Breast epithelium (tissue), 4 donors: ENCODE results near the gene FABP7. TPM values are rescaled to one million over a fixed set of nuclear protein-coding genes. Genes with fewer than 3 reads are reported as not detected.
A peak's percentile ranks its signal among the peaks of the same experiment; 100 is the strongest.
"Not testable (repeated sequence)": the region's sequence is repeated elsewhere in the genome, so short reads cannot be mapped to it uniquely, and the experiment has no call there.

Experiments used
- DNase-seq, 2 donors: peaks; one replicate each; pipeline ENCODE4 v3.0.0-alpha.2; 2019; ENCODE audit warnings: low spot score in 2 of 2
- H3K27ac ChIP-seq, 2 donors: fragments of 200-600 bp; sonication (generic) in 1 of 2; one replicate each; pipeline ENCODE4 v1.5.1; 2016 to 2019; ENCODE audit warnings: mild to moderate bottlenecking in 1 of 2
- H3K27me3 ChIP-seq, 2 donors: fragments of 200-600 bp; sonication (generic) in 1 of 2; one replicate each; pipeline versions ENCODE4 v1.5.1 to v1.6.0; 2017 to 2019; ENCODE audit warnings: control low read depth in 1 of 2, mild to moderate bottlenecking in 1 of 2
- H3K36me3 ChIP-seq: fragments of 200-600 bp; one replicate; pipeline ENCODE4 v1.5.1; 2019
- H3K4me1 ChIP-seq, 2 donors: fragments of 200-600 bp; sonication (generic); one replicate each; pipeline ENCODE4 v1.5.1; 2016 to 2019; ENCODE audit warnings: control low read depth in 1 of 2
- H3K4me3 ChIP-seq, 3 donors: fragments of 200-600 bp; sonication (generic); 1 replicate in 2 of 3; 2 replicates in 1 of 3; pipeline ENCODE4 v1.5.1; 2016 to 2019; ENCODE audit warnings: mild to moderate bottlenecking in 3 of 3, moderate library complexity in 2 of 3
- H3K9me3 ChIP-seq, 2 donors: fragments of 200-600 bp; sonication (generic) in 1 of 2; one replicate each; pipeline ENCODE4 v1.5.1; 2016 to 2019; ENCODE audit warnings: control low read depth in 1 of 2
- POLR2A ChIP-seq: fragments of 450-650 bp; IDR thresholded peaks from one replicate; pipeline ENCODE4 v1.6.1; 2016; ENCODE audit warnings: antibody characterized with exemption, mild to moderate bottlenecking, moderate library complexity
- POLR2AphosphoS5 ChIP-seq, 3 donors: sonication (generic); formaldehyde crosslinking; IDR thresholded peaks; one replicate each; pipeline ENCODE4 v1.6.1; 2017; ENCODE audit warnings: antibody characterized with exemption in 3 of 3
- intact Hi-C: fragments of 100-400 bp; cut with DNase I; formaldehyde crosslinking; loops from one replicate; pipeline ENCODE4 v1.15.1; 2023; ENCODE audit warnings: low total_unique reads
- total RNA-seq, 3 donors: library from RNA; depleted of rRNA; stranded (reverse); fragments of >200 nt; gene quantifications; one replicate each; pipeline ENCODE4 v1.1.0, GENCODE V29; 2016
- TF ChIP-seq, protein P1 (sequence below), 3 donors: fragments of 450-650 bp; IDR thresholded peaks; one replicate each; pipeline ENCODE4 v1.5.1; 2016 to 2017; ENCODE audit warnings: antibody characterized with exemption in 3 of 3, mild to moderate bottlenecking in 3 of 3, moderate library complexity in 3 of 3

Gene FABP7
- total RNA-seq, 3 donors from 2014 or later = 2.6 to 3.6 TPM; not detected in 1

DNA sequence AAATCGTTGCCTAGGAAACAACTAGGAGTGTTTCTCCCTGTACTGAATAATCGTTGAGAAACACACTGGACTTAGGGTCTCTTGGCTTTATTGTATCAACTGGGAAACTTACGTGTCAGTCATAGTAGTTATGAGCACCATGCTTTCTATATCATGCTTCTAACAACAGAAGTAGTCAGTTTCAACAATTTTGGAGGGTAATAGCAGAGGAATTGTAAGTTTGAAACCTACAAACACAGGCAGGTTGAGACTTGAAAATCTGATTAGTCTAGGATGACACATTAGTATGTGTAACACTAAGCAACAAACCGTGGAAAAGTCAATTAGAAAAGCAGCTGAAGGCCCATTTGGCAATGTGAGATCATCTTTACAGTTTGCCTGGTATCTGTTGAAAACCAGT lies 43.9 kb upstream of the FABP7 start:
- intact Hi-C loops = no loop called here
- no peak for DNase-seq
- no peaks in the 10 kb centered on the region for H3K36me3 ChIP-seq
- H3K27ac ChIP-seq = peak overlapping the region in 1 of 2 donors; percentile 54
- no peaks in the 10 kb centered on the region for H3K4me1 ChIP-seq
- no peaks in the 10 kb centered on the region for H3K27me3 ChIP-seq
- TF ChIP-seq POLR2A (no peak), POLR2AphosphoS5 (IDR thresholded peaks at IDR 0.05) (no peak)
- TF ChIP-seq, protein P1, sequence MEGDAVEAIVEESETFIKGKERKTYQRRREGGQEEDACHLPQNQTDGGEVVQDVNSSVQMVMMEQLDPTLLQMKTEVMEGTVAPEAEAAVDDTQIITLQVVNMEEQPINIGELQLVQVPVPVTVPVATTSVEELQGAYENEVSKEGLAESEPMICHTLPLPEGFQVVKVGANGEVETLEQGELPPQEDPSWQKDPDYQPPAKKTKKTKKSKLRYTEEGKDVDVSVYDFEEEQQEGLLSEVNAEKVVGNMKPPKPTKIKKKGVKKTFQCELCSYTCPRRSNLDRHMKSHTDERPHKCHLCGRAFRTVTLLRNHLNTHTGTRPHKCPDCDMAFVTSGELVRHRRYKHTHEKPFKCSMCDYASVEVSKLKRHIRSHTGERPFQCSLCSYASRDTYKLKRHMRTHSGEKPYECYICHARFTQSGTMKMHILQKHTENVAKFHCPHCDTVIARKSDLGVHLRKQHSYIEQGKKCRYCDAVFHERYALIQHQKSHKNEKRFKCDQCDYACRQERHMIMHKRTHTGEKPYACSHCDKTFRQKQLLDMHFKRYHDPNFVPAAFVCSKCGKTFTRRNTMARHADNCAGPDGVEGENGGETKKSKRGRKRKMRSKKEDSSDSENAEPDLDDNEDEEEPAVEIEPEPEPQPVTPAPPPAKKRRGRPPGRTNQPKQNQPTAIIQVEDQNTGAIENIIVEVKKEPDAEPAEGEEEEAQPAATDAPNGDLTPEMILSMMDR (IDR thresholded peaks at IDR 0.05) = no peak
- H3K9me3 ChIP-seq = no peaks in the 10 kb centered on the region
- no peak overlapping the region for H3K4me3 ChIP-seq

DNA sequence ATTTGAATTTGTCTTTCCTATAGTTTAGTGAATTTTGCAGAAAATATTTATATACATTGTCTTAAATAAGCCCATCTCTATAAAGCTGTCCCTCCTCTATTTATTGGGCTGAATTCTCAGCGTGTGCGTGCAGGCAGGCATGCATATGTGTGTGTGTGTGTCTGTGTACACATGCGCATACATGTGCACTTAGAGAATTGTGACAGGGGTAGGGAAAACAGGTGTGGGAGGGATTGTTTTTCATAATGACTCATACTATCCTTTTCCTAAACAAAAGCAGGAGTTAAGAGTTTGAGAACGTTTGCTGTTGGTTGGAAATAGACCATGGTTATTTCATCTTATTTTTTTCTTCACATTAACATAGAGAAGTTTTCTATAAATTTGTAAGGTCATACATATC lies 43.4 kb upstream of the FABP7 start:
- H3K4me1 ChIP-seq = no peaks in the 10 kb centered on the region
- intact Hi-C loops = no loop called here
- H3K9me3 ChIP-seq = no peaks in the 10 kb centered on the region
- H3K27me3 ChIP-seq = no peaks in the 10 kb centered on the region
- no peaks in the 10 kb centered on the region for H3K36me3 ChIP-seq
- H3K27ac ChIP-seq = no peak overlapping the region
- H3K4me3 ChIP-seq = no peak overlapping the region
- no peak for DNase-seq
- TF ChIP-seq POLR2AphosphoS5 (IDR thresholded peaks at IDR 0.05) (no peak), POLR2A (no peak)
- TF ChIP-seq, protein P1 (IDR thresholded peaks at IDR 0.05) = no peak

DNA sequence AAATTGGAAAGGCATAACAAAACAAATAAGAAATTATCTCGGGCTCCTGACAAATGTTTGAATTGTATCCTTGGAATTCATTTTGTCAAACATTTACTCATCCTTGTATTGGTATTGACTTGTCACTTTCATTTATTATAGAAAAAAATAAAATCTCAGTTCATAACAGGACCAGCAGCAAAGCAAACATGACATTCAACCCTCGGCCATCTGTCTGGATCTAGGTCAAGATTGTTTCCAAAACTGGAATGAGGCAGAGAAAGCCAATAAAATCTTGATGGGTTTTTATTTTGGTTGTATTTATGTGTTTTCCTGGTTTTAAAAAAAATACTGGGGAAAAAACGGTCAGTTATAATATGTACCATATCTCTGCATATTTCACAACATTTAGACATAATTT lies 42.9 kb upstream of the FABP7 start:
- H3K4me1 ChIP-seq = no peaks in the 10 kb centered on the region
- H3K27me3 ChIP-seq = no peaks in the 10 kb centered on the region
- no peak for DNase-seq
- intact Hi-C loops = no loop called here
- no peaks in the 10 kb centered on the region for H3K36me3 ChIP-seq
- H3K9me3 ChIP-seq = no peaks in the 10 kb centered on the region
- H3K27ac ChIP-seq = no peak overlapping the region
- TF ChIP-seq POLR2A (no peak), POLR2AphosphoS5 (IDR thresholded peaks at IDR 0.05) (no peak)
- TF ChIP-seq, protein P1 (IDR thresholded peaks at IDR 0.05) = no peak
- H3K4me3 ChIP-seq = no peak overlapping the region

DNA sequence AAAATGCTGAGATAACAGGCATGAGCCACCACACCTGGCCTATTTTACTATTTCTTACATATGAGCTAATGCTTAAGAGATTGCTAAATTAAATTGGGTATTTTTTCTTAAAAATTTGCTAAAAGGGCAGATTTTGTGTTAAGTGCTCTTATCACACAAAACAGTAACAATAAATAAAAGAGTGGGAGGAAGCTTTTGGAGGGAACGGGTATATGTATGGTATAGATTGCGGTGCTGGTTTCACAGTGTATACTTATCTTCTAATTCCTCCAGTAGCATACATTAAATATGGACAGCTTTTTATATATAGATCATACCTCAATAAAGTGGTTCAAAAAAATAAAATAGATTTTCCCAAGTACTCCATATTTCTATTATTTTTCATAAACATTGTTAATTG lies 39.4 kb upstream of the FABP7 start:
- Histone ChIP-seq H3K36me3 (no peaks in the 10 kb centered on the region), H3K27ac (no peak overlapping the region), H3K9me3 (no peaks in the 10 kb centered on the region), H3K4me1 (no peaks in the 10 kb centered on the region), H3K27me3 (no peaks in the 10 kb centered on the region), H3K4me3 (no peak overlapping the region)
- no peak for TF ChIP-seq POLR2A
- no peak for TF ChIP-seq POLR2AphosphoS5 (IDR thresholded peaks at IDR 0.05)
- TF ChIP-seq, protein P1 (IDR thresholded peaks at IDR 0.05) = no peak
- DNase-seq = no peak
- intact Hi-C loops = no loop called here

DNA sequence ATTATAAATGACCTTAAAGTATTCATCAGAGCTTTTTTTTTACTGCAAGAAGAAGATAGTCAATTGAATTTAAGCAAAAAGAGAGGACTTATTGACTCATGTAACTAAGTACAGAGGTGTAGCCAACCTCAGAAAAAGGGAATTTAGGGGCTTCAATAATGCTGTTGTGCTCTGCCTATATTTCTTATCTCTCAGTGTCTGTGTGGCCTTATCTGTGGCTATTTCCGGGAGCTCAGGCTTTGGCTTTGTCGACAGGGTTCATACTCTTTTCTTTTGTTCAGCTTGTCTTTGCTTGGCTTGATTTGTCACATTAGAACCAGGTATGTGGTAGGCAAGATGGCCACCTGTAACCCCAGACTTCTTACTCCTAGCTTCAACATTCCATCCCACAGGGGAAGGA lies 38.6 kb upstream of the FABP7 start:
- H3K27me3 ChIP-seq = no peaks in the 10 kb centered on the region
- H3K36me3 ChIP-seq = no peaks in the 10 kb centered on the region
- TF ChIP-seq, protein P1 (IDR thresholded peaks at IDR 0.05) = no peak
- TF ChIP-seq POLR2AphosphoS5 (IDR thresholded peaks at IDR 0.05) = no peak
- TF ChIP-seq POLR2A = no peak
- H3K27ac ChIP-seq = no peak overlapping the region
- H3K4me3 ChIP-seq = no peak overlapping the region
- H3K4me1 ChIP-seq = no peaks in the 10 kb centered on the region
- intact Hi-C loops = no loop called here
- H3K9me3 ChIP-seq = no peaks in the 10 kb centered on the region
- DNase-seq = no peak

DNA sequence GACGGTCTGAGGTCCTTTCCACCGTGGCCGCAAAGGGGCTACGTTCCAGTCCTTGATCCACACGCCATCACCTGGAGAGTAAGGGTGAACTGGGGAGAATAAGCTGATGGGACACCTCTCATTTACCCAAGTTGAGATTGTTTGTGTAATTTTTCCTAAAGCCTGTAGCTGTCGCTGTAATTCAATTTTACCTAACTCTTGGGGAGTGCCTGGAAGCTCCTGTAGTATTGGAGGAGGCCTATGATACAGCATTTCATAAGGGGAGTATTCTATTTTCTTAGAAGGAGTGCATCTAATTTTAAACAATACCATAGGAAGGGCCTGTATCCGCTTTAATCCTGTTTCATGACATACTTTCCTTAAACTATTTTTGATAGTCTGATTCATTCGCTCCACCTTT lies 35.3 kb upstream of the FABP7 start:
- H3K9me3 ChIP-seq, H3K27me3 ChIP-seq, DNase-seq, H3K36me3 ChIP-seq, H3K4me1 ChIP-seq, intact Hi-C loops, H3K27ac ChIP-seq, H3K4me3 ChIP-seq: not testable (repeated sequence)

DNA sequence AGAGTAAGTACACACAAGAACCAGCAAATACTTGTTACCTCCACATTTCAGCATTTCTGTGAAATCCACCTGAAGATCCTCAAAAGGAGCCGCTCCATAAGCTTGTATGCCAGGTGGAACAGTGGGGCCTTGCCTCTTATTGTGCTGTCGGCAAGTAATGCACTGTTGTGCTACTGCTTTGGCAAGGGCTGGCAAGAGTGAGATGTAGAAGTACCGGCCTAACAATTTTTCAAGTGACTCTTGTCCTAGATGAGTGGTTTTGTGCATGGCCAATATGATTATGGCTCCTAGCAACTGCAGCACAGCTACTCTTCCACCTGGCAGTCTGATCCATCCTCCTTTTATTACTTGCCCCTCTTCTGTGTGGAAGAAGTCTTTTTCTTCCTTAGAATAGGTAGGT lies 34.7 kb upstream of the FABP7 start:
- H3K36me3 ChIP-seq, intact Hi-C loops, H3K4me1 ChIP-seq, H3K4me3 ChIP-seq, H3K27ac ChIP-seq, DNase-seq, H3K9me3 ChIP-seq, H3K27me3 ChIP-seq: not testable (repeated sequence)
